H1 (cell line): ENCODE results near the gene ZRANB2. TPM values are rescaled to one million over a fixed set of nuclear protein-coding genes. Genes with fewer than 3 reads are reported as not detected.

ENCODE experiments used
- CTCF ChIA-PET: fragments of 300-600 bp; sonication (Branson Sonifier 250); formaldehyde crosslinking; loops from one replicate; lab custom pipeline; 2021; ENCODE audit not compliant: partially characterized antibody; lab: Charles Lee
- POLR2A ChIA-PET: fragments of 300-600 bp; sonication (Branson Sonifier 250); formaldehyde crosslinking; loops from one replicate; lab custom pipeline; 2021; ENCODE audit warnings: inconsistent platforms; ENCODE audit not compliant: partially characterized antibody; lab: Charles Lee
- DNase-seq, 2 experiments: peaks; one replicate each; pipeline versions ENCODE4 v3.0.0 to v3.0.0-alpha.2; 2010 to 2022; ENCODE audit warnings: low spot score in 2 of 2, low read depth in 1 of 2, mixed read lengths in 1 of 2
- FAIRE-seq: peaks from 2 replicates; lab custom pipeline; 2011; peaks lifted over from hg19 to GRCh38; lab: Jason Lieb, UNC
- H2AFZ ChIP-seq: 2 replicates; pipeline ENCODE4 v1.8.1; 2012; ENCODE audit warnings: low read length, inconsistent platforms
- H2AK5ac ChIP-seq: 2 replicates; pipeline ENCODE4 v1.6.1; 2013; ENCODE audit warnings: low read depth, low read length
- H2BK120ac ChIP-seq: replicated peaks from 2 replicates; pipeline ENCODE3; 2013; ENCODE audit warnings: low read depth, low read length, inconsistent platforms
- H2BK12ac ChIP-seq: 2 replicates; pipeline ENCODE4 v1.6.1; 2013; ENCODE audit warnings: low read depth, low read length
- H2BK15ac ChIP-seq: 2 replicates; pipeline ENCODE4 v1.6.1; 2013; ENCODE audit warnings: low read length
- H2BK20ac ChIP-seq: 2 replicates; pipeline ENCODE4 v1.6.1; 2013; ENCODE audit warnings: low read length
- H2BK5ac ChIP-seq: 2 replicates; pipeline ENCODE4 v1.6.1; 2013; ENCODE audit warnings: low read depth, low read length
- H3K14ac ChIP-seq: 2 replicates; pipeline ENCODE4 v1.6.1; 2013; ENCODE audit warnings: inconsistent platforms; ENCODE audit not compliant: insufficient read length
- H3K18ac ChIP-seq: 2 replicates; pipeline ENCODE4 v1.6.1; 2013; ENCODE audit warnings: low read length; ENCODE audit errors: extremely low read depth
- H3K23ac ChIP-seq: 2 replicates; pipeline ENCODE4 v1.6.1; 2013; ENCODE audit warnings: inconsistent platforms; ENCODE audit not compliant: insufficient read length
- H3K23me2 ChIP-seq: 2 replicates; pipeline ENCODE4 v1.6.1; 2013; ENCODE audit warnings: low read depth, low read length
- H3K27ac ChIP-seq: 2 replicates; pipeline ENCODE4 v1.6.1; 2011; ENCODE audit warnings: low read depth, low read length, inconsistent platforms
- H3K27me3 ChIP-seq, 4 experiments: replicated peaks in 1 of 4; 1 replicate in 1 of 4; 2 replicates in 3 of 4; pipeline versions ENCODE4 v1.6.1 to v1.8.1; 2011 to 2013; ENCODE audit warnings: low read length in 3 of 4, mild to moderate bottlenecking in 3 of 4, inconsistent platforms in 2 of 4, mixed read lengths in 2 of 4, moderate library complexity in 1 of 4; ENCODE audit not compliant: control insufficient read depth in 3 of 4, insufficient read depth in 3 of 4; ENCODE audit errors: extremely low read depth in 1 of 4
- H3K36me3 ChIP-seq, 4 experiments: 2 replicates each; pipeline versions ENCODE4 v1.6.1 to v1.8.1; 2011 to 2013; ENCODE audit warnings: mild to moderate bottlenecking in 4 of 4, low read length in 3 of 4, moderate library complexity in 2 of 4, control low read depth in 1 of 4, inconsistent platforms in 1 of 4; ENCODE audit not compliant: insufficient read depth in 4 of 4, control insufficient read depth in 2 of 4
- H3K4ac ChIP-seq: replicated peaks from 2 replicates; pipeline ENCODE3; 2013; ENCODE audit warnings: low read length, low read depth, mixed read lengths, inconsistent platforms; ENCODE audit not compliant: insufficient read length
- H3K4me1 ChIP-seq, 4 experiments: replicated peaks in 1 of 4; 1 replicate in 1 of 4; 2 replicates in 3 of 4; pipeline versions ENCODE4 v1.6.1 to v1.8.1; 2011 to 2013; ENCODE audit warnings: low read length in 3 of 4, inconsistent platforms in 2 of 4, mixed read lengths in 1 of 4; ENCODE audit not compliant: insufficient read depth in 4 of 4, control insufficient read depth in 3 of 4
- H3K4me2 ChIP-seq, 2 experiments: 2 replicates each; pipeline versions ENCODE4 v1.6.1 to v1.8.1; 2011 to 2013; ENCODE audit warnings: low read depth in 2 of 2, low read length in 2 of 2, control low read depth in 1 of 2, inconsistent platforms in 1 of 2, mild to moderate bottlenecking in 1 of 2; ENCODE audit not compliant: insufficient read depth in 1 of 2
- H3K4me3 ChIP-seq, 4 experiments: fragments of 200-600, 300-600 bp in 1 of 4; sonication (generic), shearing (Covaris generic), sonication (Bioruptor Twin) in 1 of 4; 2 replicates each; pipeline versions ENCODE4 v1.5.1 to v1.8.1; 2011 to 2016; ENCODE audit warnings: low read length in 4 of 4, low read depth in 3 of 4, control low read depth in 2 of 4, inconsistent platforms in 2 of 4, mild to moderate bottlenecking in 2 of 4, mixed read lengths in 1 of 4, moderate library complexity in 1 of 4; ENCODE audit not compliant: insufficient read depth in 2 of 4; ENCODE audit errors: extremely low read depth in 1 of 4
- H3K56ac ChIP-seq: replicated peaks from 2 replicates; pipeline ENCODE3; 2013; ENCODE audit warnings: low read depth, mild to moderate bottlenecking, mixed read lengths, low read length, inconsistent platforms; ENCODE audit not compliant: insufficient read length
- H3K79me1 ChIP-seq: 2 replicates; pipeline ENCODE4 v1.6.1; 2013; ENCODE audit warnings: low read depth, low read length, control low read depth
- H3K79me2 ChIP-seq, 2 experiments: 2 replicates each; pipeline versions ENCODE4 v1.6.1 to v1.8.1; 2012 to 2013; ENCODE audit warnings: low read length in 2 of 2, mild to moderate bottlenecking in 2 of 2, inconsistent platforms in 1 of 2; ENCODE audit not compliant: insufficient read depth in 2 of 2, control insufficient read depth in 1 of 2
- H3K9ac ChIP-seq, 4 experiments: replicated peaks in 1 of 4; 1 replicate in 1 of 4; 2 replicates in 3 of 4; pipeline versions ENCODE4 v1.6.1 to v1.8.1; 2011 to 2013; ENCODE audit warnings: low read depth in 3 of 4, low read length in 3 of 4, control low read depth in 2 of 4, mild to moderate bottlenecking in 2 of 4, moderate library complexity in 2 of 4, inconsistent platforms in 1 of 4; ENCODE audit errors: extremely low read depth in 1 of 4
- H3K9me3 ChIP-seq, 2 experiments: 2 replicates each; pipeline versions ENCODE4 v1.6.1 to v1.8.1; 2012 to 2013; ENCODE audit warnings: mild to moderate bottlenecking in 2 of 2, moderate library complexity in 2 of 2, control low read depth in 1 of 2, inconsistent platforms in 1 of 2, low read depth in 1 of 2, low read length in 1 of 2, mixed read lengths in 1 of 2; ENCODE audit not compliant: insufficient read depth in 2 of 2
- H4K20me1 ChIP-seq, 2 experiments: replicated peaks in 1 of 2; 2 replicates each; pipeline versions ENCODE3 to v1.8.1; 2011 to 2013; ENCODE audit warnings: inconsistent platforms in 2 of 2, low read length in 2 of 2, mild to moderate bottlenecking in 1 of 2; ENCODE audit not compliant: insufficient read depth in 2 of 2, control insufficient read depth in 1 of 2
- H4K5ac ChIP-seq: 2 replicates; pipeline ENCODE4 v1.6.1; 2013; ENCODE audit warnings: low read length, low read depth, mixed read lengths, inconsistent platforms; ENCODE audit not compliant: insufficient read length
- H4K8ac ChIP-seq: 2 replicates; pipeline ENCODE4 v1.8.0; 2013; ENCODE audit warnings: mild to moderate bottlenecking, moderate library complexity, low read length, inconsistent platforms; ENCODE audit not compliant: insufficient read depth; ENCODE audit errors: extremely low read depth
- H4K91ac ChIP-seq: replicated peaks from 2 replicates; pipeline ENCODE3; 2013; ENCODE audit warnings: low read length, mixed read lengths, inconsistent platforms; ENCODE audit not compliant: insufficient read length
- BACH1 ChIP-seq: IDR thresholded peaks from 2 replicates; pipeline ENCODE4 v1.6.1; 2012; ENCODE audit warnings: low read length, improper control_type of control experiment
- TCF12 ChIP-seq: IDR thresholded peaks from 2 replicates; pipeline ENCODE4 v1.6.1; 2011; ENCODE audit warnings: low read depth, mild to moderate bottlenecking, low read length
- YY1 ChIP-seq: IDR thresholded peaks from 2 replicates; pipeline ENCODE4 v1.6.1; 2011; ENCODE audit warnings: low read depth, mild to moderate bottlenecking, low read length
- ZNF274 ChIP-seq: IDR thresholded peaks from 2 replicates; pipeline ENCODE4 v1.7.0; 2012; ENCODE audit warnings: low read length, borderline replicate concordance; ENCODE audit errors: extremely low read depth
- WGBS, 2 experiments: shearing (Covaris generic) in 1 of 2; methylation state at CpG; one replicate each; pipeline versions ENCODE4 v1.1.6 to v1.1.7; 2013 to 2015; ENCODE audit warnings: low lambda C conversion rate in 2 of 2, mixed read lengths in 2 of 2, inconsistent platforms in 1 of 2, low coverage in 1 of 2, missing lambda C conversion rate in 1 of 2; ENCODE audit not compliant: insufficient replicate concordance in 2 of 2, insufficient coverage in 1 of 2, insufficient read length in 1 of 2; ENCODE audit errors: extremely low coverage in 1 of 2, missing lambda C conversion rate in 1 of 2; 5-methylcytosine and 5-hydroxymethylcytosine counted together
- polyA plus RNA-seq, 7 experiments: library from polyadenylated mRNA; depleted of rRNA in 3 of 7; stranded (reverse) in 5 of 7; unstranded in 2 of 7; fragments of >200 nt in 5 of 7; fragments of 200-250 nt in 2 of 7; gene quantifications; 1 replicate in 5 of 7; 2 replicates in 1 of 7; 4 replicates in 1 of 7; pipeline versions ENCODE4 v1.2.1 to v1.2.3, GENCODE V29; 2011 to 2013; ENCODE audit warnings: missing spikeins in 2 of 7, mixed read lengths in 2 of 7
- total RNA-seq: library from RNA; stranded (reverse); fragmentation: NEBNext Ultra II Directional; extraction: Animal tissue kit (Norgen Biotek cat#: 25700); gene quantifications from 2 replicates; pipeline ENCODE4 v1.2.1, GENCODE V29; 2021

Gene ZRANB2
- total and polyA plus RNA-seq, 2 of the 8 experiments (the other 6 are each of a cell fraction or from before 2014, with no cell fraction given), result 35.8 to 103 TPM

GRCh38 chr1:71089536-71090270, 8.9 kb upstream of the ZRANB2 start:
- Histone ChIP-seq H3K79me1 (no peaks in the 10 kb centered on the region), H2BK5ac (no peak overlapping the region), H4K8ac (no peak overlapping the region), H3K23me2 (no peaks in the 10 kb centered on the region), H3K9me3 (no peaks in the 10 kb centered on the region), H2AFZ (no peak overlapping the region), H3K27ac (no peak overlapping the region), H3K79me2 (no peaks in the 10 kb centered on the region), H3K23ac (no peak overlapping the region), H2BK20ac (no peak overlapping the region), H3K18ac (no peak overlapping the region), H4K91ac (no peak overlapping the region), H4K5ac (no peak overlapping the region), H3K4me1 (no peaks in the 10 kb centered on the region), H3K56ac (no peak overlapping the region), H3K4ac (no peak overlapping the region), H2AK5ac (no peak overlapping the region), H3K14ac (no peak overlapping the region), H3K4me3 (no peak overlapping the region), H4K20me1 (no peaks in the 10 kb centered on the region), H3K4me2 (no peak overlapping the region), H2BK15ac (no peak overlapping the region), H2BK120ac (no peak overlapping the region), H2BK12ac (no peak overlapping the region), H3K9ac (no peak overlapping the region), H3K36me3 (no peaks in the 10 kb centered on the region), H3K27me3 (peaks cover 0 to 3% (median 1%) of the 10 kb centered on the region in 4 experiments; a peak in 3 of 7 replicates)
- TF ChIP-seq YY1, result no peak
- TF ChIP-seq ZNF274, result no peak
- no peak for TF ChIP-seq BACH1
- TF ChIP-seq TCF12, result no peak
- FAIRE-seq, result no peak
- DNase-seq, result no peak
- 92% methylated on average over 6 of the region's 6 CpGs; no CpG with 5 or more reads in 1 of the 2 experiments for WGBS, 2 experiments
- POLR2A ChIA-PET, result no interaction called here
- CTCF ChIA-PET, result interaction anchor here (0.6 kb wide), 1 partner anchor 794 kb away, joined by 3 read pairs; no protein-coding TSS in a partner anchor
